HG03196 (cell line): ENCODE results near the gene PTPRG.
"Not testable (repeated sequence)": the region's sequence is repeated elsewhere in the genome, so short reads cannot be mapped to it uniquely, and the experiment has no call there.

ENCODE experiments used
- ATAC-seq: cut with Tn5 transposase; IDR thresholded peaks from one replicate; pipeline ENCODE4 v1.9.1; 2021; ENCODE audit not compliant: unreplicated experiment

Gene PTPRG

GRCh38 chr3:61790411-61790810 lies 229.0 kb downstream of the PTPRG start:
- ATAC-seq = no peak

GRCh38 chr3:61793056-61793455 lies 231.7 kb downstream of the PTPRG start:
- no peak for ATAC-seq

GRCh38 chr3:61793521-61793920 lies 232.2 kb downstream of the PTPRG start:
- ATAC-seq = no peak

- ATAC-seq = no peak
Measured at GRCh38 chr3:61794341-61794740, 233.0 kb downstream of the PTPRG start.

- no peak for ATAC-seq
Measured at GRCh38 chr3:61794961-61795360, 233.6 kb downstream of the PTPRG start.

GRCh38 chr3:61796088-61796680 lies 234.8 kb downstream of the PTPRG start:
- ATAC-seq = no peak

- ATAC-seq = no peak
Measured at GRCh38 chr3:61796911-61797310, 235.5 kb downstream of the PTPRG start.

GRCh38 chr3:61802772-61803171 lies 241.4 kb downstream of the PTPRG start:
- no peak for ATAC-seq

- no peak for ATAC-seq
Measured at GRCh38 chr3:61803983-61804382, 242.6 kb downstream of the PTPRG start.

GRCh38 chr3:61804782-61805181 lies 243.4 kb downstream of the PTPRG start:
- no peak for ATAC-seq

- no peak for ATAC-seq
Measured at GRCh38 chr3:61805510-61806080, 244.2 kb downstream of the PTPRG start.

GRCh38 chr3:61806810-61807209 lies 245.4 kb downstream of the PTPRG start:
- no peak for ATAC-seq

- no peak for ATAC-seq
Measured at GRCh38 chr3:61807865-61808276, 246.5 kb downstream of the PTPRG start.

GRCh38 chr3:61808526-61808925 lies 247.2 kb downstream of the PTPRG start:
- ATAC-seq = no peak

GRCh38 chr3:61808999-61809398 lies 247.6 kb downstream of the PTPRG start:
- no peak for ATAC-seq

GRCh38 chr3:61809879-61810278 lies 248.5 kb downstream of the PTPRG start:
- ATAC-seq = no peak

GRCh38 chr3:61810953-61811497 lies 249.7 kb downstream of the PTPRG start:
- ATAC-seq = no peak

GRCh38 chr3:61811652-61812051 lies 250.3 kb downstream of the PTPRG start:
- no peak for ATAC-seq

GRCh38 chr3:61812085-61812484 lies 250.7 kb downstream of the PTPRG start:
- ATAC-seq = no peak

GRCh38 chr3:61812517-61812916 lies 251.1 kb downstream of the PTPRG start:
- no peak for ATAC-seq

GRCh38 chr3:61813636-61814035 lies 252.3 kb downstream of the PTPRG start:
- ATAC-seq = no peak

GRCh38 chr3:61814674-61815073 lies 253.3 kb downstream of the PTPRG start:
- no peak for ATAC-seq

GRCh38 chr3:61816304-61816703 lies 254.9 kb downstream of the PTPRG start:
- ATAC-seq = not testable (repeated sequence)
